Esophagus squamous epithelium (tissue), 4 donors: Measurements from ENCODE around the gene AAGAB.

ENCODE experiments used
- POLR2A ChIP-seq, 4 donors: fragments of 450-650 bp; IDR thresholded peaks; one replicate each; pipeline ENCODE4 v1.6.1; 2017; ENCODE audit warnings: antibody characterized with exemption in 4 of 4, mild to moderate bottlenecking in 4 of 4, moderate library complexity in 3 of 4
- TF ChIP-seq, protein P1 (sequence below), 6 experiments: fragments of 450-650 bp in 4 of 6; fragments of 200-600 bp in 2 of 6; sonication (generic) in 2 of 6; IDR thresholded peaks; one replicate each; pipeline ENCODE4 v1.5.1; 2016 to 2019; ENCODE audit warnings: antibody characterized with exemption in 6 of 6, mild to moderate bottlenecking in 4 of 6, moderate library complexity in 4 of 6

DNA sequence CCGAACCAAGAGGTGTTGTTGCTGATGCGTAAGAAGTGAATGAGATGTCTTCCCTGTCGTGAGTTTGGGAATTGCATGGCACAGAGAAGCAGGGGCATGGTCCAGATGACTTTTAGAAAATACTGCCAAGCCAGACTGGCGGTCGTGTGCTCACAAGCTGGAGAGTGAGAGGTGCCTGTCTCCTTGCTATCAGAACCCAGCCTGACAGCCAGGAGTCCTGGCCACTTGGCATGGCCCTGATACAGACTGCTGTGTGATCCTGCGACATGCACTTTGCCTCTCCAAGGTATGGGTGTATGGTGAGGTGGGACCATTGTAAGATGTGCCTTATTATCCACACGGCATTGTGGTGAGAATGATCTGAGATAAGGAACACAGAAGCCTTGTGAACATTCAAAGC lies 96.1 kb downstream of the AAGAB start:
- TF ChIP-seq POLR2A (IDR thresholded peaks at IDR 0.05): no peak
- TF ChIP-seq, protein P1, sequence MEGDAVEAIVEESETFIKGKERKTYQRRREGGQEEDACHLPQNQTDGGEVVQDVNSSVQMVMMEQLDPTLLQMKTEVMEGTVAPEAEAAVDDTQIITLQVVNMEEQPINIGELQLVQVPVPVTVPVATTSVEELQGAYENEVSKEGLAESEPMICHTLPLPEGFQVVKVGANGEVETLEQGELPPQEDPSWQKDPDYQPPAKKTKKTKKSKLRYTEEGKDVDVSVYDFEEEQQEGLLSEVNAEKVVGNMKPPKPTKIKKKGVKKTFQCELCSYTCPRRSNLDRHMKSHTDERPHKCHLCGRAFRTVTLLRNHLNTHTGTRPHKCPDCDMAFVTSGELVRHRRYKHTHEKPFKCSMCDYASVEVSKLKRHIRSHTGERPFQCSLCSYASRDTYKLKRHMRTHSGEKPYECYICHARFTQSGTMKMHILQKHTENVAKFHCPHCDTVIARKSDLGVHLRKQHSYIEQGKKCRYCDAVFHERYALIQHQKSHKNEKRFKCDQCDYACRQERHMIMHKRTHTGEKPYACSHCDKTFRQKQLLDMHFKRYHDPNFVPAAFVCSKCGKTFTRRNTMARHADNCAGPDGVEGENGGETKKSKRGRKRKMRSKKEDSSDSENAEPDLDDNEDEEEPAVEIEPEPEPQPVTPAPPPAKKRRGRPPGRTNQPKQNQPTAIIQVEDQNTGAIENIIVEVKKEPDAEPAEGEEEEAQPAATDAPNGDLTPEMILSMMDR (IDR thresholded peaks at IDR 0.05): no peak
